Endothelial cell of umbilical vein (primary cell): ENCODE data around the gene GBP3.

ENCODE experiments used
- EZH2 ChIP-seq: IDR thresholded peaks from 2 replicates; pipeline ENCODE4 v1.6.1; 2012; ENCODE audit warnings: borderline replicate concordance, low read depth, mild to moderate bottlenecking, moderate library complexity, low read length, inconsistent platforms; ENCODE audit not compliant: severe bottlenecking
- POLR2AphosphoS5 ChIP-seq: IDR thresholded peaks from 2 replicates; pipeline ENCODE4 v1.6.1; 2012; ENCODE audit warnings: low read depth, mild to moderate bottlenecking, control low read depth, low read length, moderate library complexity; ENCODE audit not compliant: insufficient read depth
- TF ChIP-seq, protein P1 (sequence below), 2 donors: IDR thresholded peaks; 1 replicate in 1 of 2; 2 replicates in 1 of 2; pipeline ENCODE4 v1.5.1; 2011; ENCODE audit warnings: low read length in 2 of 2, mild to moderate bottlenecking in 2 of 2, moderate library complexity in 2 of 2, control low read depth in 1 of 2, inconsistent platforms in 1 of 2, low read depth in 1 of 2; ENCODE audit not compliant: insufficient read depth in 1 of 2; ENCODE audit errors: extremely low read depth in 1 of 2

DNA sequence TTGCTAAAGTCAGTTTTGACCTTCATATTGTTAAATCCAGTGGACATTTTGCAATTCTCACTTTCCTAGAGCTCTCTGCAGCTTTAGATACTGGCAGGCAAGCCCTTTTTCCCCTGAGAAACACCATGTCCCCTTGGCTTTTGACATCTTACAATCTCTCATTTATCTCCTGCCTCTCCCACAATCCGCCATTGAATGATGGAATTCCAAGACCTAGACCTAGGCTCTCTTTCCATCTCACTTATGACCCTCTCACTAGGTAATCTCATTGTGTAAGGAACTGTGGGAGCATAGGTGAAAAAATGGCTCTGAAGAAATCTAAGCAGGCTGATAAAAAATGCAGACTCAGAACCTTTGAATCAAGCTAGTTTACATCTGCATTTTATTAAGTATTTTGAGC is 32.2 kb downstream of the GBP3 start:
- TF ChIP-seq, protein P1, sequence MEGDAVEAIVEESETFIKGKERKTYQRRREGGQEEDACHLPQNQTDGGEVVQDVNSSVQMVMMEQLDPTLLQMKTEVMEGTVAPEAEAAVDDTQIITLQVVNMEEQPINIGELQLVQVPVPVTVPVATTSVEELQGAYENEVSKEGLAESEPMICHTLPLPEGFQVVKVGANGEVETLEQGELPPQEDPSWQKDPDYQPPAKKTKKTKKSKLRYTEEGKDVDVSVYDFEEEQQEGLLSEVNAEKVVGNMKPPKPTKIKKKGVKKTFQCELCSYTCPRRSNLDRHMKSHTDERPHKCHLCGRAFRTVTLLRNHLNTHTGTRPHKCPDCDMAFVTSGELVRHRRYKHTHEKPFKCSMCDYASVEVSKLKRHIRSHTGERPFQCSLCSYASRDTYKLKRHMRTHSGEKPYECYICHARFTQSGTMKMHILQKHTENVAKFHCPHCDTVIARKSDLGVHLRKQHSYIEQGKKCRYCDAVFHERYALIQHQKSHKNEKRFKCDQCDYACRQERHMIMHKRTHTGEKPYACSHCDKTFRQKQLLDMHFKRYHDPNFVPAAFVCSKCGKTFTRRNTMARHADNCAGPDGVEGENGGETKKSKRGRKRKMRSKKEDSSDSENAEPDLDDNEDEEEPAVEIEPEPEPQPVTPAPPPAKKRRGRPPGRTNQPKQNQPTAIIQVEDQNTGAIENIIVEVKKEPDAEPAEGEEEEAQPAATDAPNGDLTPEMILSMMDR (IDR thresholded peaks at IDR 0.05; ENCODE audit: extremely low read depth in 1 of 2, insufficient read depth in 1 of 2, low read depth in 1 of 2, low read length in 2 of 2), result no peak
- TF ChIP-seq EZH2 (no peak), POLR2AphosphoS5 (no peak)
